NOMO-1 treated with DMSO at 0.1 percent for 48 hours (cell line): ENCODE results near the gene MAST2.
"Not testable (repeated sequence)": the region's sequence is repeated elsewhere in the genome, so short reads cannot be mapped to it uniquely, and the experiment has no call there.

Experiments
- DNase-seq: peaks from one replicate; lab custom pipeline; 2025; ENCODE audit not compliant: unreplicated experiment; lab: John Stamatoyannopoulos, UW

Gene MAST2

DNA sequence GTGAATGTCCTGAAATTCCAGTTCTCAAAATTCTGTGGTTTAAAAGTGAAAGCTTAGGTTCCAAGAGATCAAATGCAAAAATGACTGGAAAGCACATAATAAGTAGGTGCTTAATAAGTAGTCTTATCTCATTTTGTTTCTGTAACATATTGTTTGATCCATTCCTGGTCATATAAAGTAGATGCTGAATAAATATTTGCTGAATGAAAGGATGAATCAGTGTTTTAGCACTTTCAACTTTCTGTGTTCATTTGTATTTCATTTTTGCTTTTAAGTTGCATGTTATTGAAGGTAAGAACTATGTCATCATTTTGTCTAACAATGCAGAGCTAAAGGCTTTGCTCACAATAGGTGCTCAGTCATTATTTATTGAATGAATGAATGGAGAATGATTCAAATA lies 6.3 kb downstream of the MAST2 start:
- no peak for DNase-seq

GRCh38 chr1:45814776-45815175 lies 11.4 kb downstream of the MAST2 start:
- no peak for DNase-seq

DNA sequence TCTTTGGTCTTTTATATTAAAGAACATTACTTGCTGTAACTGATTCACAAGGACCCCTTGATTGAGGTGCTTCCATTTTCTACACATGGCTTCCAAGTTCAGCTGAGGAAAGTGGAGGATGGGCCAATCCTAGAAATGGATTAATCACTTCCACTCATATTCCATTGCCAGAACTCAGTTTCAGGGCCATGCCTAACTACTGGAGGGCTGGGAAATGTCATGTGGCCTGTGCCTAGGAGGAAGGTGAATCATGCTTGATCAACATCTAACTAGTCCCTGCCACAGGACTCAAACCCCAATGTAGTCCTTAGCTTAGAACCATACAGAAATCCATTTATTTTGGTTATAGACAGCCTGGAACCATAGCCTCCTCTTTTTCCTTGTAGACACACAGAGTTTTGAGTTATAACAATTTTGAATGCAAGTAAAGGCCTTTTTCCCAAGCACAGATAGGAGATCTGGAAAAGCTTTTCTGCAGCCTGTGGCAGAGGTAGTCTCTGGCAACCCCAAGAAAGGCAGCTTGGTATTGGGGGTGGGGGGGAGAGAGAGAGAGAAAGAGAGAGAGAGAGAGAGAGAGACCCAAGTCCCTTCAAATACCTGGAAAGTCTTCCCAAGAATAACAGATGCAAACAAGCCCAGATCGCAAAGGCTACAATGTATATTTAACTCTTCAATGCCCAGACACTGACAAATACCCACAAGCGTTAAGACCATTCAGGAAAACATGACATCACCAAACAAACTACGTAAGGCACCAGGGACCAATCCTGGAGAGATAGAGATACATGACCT lies 12.5 kb downstream of the MAST2 start:
- DNase-seq: no peak

GRCh38 chr1:45820173-45820572 lies 16.8 kb downstream of the MAST2 start:
- DNase-seq: peak; percentile 31

DNA sequence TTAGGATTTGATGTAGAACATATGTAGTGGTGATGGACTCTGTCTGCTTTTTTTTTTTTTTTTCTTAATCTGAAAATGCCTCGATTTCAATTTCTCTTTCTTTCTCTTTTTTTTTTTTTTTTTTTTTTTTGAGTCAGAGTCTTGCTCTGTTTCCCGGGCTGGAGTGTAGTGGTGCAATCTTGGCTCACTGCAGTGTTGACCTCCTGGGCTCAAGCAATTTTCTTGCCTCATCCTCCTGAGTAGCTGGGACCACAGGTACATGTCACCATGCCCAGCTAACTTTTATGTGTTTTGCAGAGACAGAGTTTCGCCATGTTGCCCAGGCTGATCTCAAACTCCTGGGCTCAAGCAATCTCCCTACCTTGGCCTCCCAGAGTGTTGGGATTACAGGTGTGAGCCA lies 17.4 kb downstream of the MAST2 start:
- DNase-seq: no peak

- no peak for DNase-seq
Measured at GRCh38 chr1:45822644-45823043, 19.2 kb downstream of the MAST2 start.

DNA sequence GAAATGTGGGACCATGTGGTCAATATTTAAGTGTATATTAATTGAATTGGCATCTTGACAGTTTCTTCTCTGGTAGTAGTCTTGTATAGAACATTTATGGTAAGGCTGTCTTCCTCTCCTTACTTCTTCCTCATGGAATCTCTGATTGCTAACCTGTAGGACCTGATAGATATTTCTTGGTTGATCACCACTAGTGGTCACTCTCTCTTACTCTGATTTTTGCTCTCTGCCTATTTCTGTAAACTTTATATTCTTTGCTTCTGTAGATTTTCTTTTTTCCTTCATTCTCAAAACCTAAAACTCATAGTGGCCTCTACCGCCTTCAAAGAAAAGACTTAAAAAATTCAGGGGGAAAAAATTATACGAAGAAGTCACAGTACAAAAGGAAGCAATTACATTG lies 21.2 kb downstream of the MAST2 start:
- no peak for DNase-seq

- no peak for DNase-seq
Measured at GRCh38 chr1:45827256-45827655, 23.8 kb downstream of the MAST2 start.

DNA sequence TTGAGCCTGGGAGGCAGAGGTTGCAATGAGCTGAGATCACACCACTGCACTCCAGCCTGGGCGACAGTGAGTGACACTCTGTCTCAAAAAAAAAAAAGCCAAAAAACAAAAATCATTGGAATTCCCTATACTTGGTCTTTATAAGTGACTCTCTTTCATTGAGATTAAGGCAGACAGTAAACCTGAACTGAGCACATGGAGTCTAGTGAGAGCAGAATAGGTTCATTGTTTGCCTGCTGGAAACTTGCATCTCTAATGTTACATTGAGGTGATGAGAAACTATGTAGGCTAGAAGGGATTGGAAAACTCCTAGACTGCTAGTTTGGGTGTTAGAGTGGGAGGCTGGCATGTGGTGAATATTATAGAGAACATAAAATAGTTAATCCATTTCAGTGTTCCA lies 25.4 kb downstream of the MAST2 start:
- DNase-seq: no peak

DNA sequence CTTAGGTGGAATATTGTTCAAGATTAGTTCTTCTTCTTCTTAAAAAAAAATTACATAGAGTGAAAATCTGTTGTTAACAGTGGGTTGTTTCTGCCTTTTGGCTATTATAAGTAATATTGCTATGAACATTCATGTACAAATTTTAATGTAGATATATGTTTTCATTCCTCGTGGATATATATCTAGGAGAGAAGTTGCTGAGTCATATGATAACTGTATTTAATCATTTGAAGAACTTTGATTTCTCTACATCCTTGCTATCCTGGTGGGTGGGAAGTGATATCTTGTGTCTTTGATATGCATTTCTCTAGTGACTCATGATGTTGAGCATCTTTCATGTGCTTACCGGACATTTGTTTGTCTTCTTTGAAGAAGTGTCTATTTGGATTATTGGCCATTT lies 29.9 kb downstream of the MAST2 start:
- DNase-seq: no peak

- no peak for DNase-seq
Measured at GRCh38 chr1:45834689-45835088, 31.3 kb downstream of the MAST2 start.

- DNase-seq: no peak
Measured at GRCh38 chr1:45836451-45836850, 33.0 kb downstream of the MAST2 start.

DNA sequence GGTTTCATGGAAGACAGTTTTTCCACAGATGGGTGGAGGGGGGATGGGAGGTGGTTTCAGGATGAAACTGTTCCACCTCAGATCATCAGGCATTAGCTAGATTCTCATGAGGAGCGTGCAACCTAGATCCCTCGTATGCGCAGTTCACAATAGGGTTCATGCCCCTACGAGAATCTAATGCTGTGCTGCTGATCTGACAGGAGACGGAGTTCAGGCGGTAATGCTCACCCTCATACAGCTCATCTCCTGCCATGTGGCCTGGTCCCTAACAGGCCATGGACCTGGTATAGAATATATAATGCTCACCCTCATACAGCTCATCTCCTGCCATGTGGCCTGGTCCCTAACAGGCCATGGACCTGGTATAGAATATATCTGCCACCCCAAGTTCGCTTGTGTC lies 33.4 kb downstream of the MAST2 start:
- not testable (repeated sequence) for DNase-seq

DNA sequence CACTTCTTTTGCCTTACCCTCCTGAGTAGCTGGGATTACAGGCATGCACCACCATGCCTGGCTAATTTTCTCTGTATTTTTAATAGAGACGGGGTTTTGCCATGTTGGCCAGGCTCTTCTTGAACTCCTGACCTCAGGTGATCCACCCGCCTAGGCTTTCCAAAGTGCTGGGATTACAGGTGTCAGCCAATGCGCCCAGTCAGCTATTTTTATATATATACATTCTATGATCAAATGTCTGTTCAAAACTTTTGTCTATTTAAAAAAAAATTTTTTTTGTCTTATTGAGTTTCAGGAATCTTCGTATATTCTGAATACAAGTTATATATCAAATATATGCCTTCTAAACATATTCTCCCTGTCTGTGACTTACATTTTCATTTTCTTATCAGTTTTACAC lies 34.9 kb downstream of the MAST2 start:
- DNase-seq: not testable (repeated sequence)

GRCh38 chr1:45840704-45841103 lies 37.3 kb downstream of the MAST2 start:
- no peak for DNase-seq

DNA sequence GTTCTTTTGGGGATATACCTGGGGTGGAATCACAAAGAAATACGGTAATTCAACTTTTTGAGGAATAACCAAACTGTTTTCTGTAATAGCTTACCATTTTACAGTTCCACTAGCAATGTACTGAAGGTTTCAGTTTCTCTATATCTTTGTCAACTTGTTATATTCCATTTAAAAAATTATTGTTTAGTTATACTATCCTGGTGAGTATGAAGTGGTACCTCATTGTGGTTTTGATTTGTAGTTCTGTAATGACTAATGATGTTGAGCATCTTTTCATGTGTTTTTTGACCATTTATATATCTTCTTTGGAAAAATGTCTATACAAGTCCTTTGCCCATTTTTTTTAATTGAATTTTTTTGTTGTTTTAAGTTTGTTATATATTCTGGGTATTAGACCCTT lies 39.4 kb downstream of the MAST2 start:
- DNase-seq: no peak

GRCh38 chr1:45843474-45843905 lies 40.1 kb downstream of the MAST2 start:
- DNase-seq: peak; percentile 68

DNA sequence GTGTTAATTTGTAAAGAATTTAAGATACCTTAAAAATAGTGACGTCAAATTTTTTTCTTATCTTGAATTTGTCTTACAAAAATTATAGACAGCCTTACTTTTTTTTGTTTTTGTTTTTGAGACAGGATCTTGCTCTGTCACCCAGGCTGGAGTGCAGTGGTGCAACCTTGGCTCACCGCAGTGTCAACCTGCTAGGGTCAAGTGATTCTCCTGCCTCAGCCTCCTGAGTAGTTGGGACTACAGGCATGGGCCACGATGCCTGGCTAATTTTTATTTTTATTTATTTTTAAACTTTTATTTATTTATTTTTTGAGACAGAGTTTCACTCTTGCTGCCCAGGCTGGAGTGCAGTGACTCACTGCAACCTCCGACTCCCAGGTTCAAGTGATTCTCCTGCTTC lies 40.6 kb downstream of the MAST2 start:
- not testable (repeated sequence) for DNase-seq

GRCh38 chr1:45846931-45847330 lies 43.5 kb downstream of the MAST2 start:
- DNase-seq: no peak

- no peak for DNase-seq
Measured at GRCh38 chr1:45848097-45848496, 44.7 kb downstream of the MAST2 start.

DNA sequence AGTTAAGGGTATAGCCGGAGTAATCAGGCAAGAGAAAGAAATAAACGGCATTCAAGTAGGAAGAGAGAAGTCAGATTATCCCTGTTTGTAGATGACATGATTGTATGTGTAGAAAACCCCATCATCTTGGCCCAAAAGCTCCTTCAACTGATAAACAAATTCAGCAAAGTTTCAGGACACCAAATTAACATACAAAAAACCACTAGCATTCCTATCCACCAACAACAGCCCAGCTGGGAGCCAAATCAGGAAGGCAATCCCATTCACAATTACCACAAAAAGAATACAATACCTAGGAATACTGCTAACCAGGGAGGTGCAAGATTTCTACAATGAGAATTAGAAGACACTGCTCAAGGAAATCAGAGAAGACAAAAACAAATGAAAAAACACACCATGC lies 45.3 kb downstream of the MAST2 start:
- no peak for DNase-seq

DNA sequence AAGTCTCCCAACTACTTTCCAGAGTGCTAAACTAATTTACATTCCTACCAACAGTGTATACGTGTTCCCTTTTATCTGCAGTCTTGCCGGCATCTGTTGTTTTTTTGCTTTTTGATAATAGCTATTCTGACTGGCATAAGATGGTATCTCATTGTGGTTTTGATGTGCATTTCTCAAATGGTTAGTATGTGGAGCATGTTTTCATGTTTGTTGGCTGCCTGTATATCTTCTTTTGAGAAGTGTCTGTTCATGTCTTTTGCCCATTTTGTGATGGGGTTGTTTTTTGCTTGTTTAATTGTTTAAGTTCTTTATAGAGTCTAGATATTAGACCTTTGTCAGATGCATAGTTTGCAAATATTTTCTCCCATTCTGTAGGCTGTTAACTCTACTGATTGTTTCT lies 46.6 kb downstream of the MAST2 start:
- no peak for DNase-seq

GRCh38 chr1:45854724-45855123 lies 51.3 kb downstream of the MAST2 start:
- no peak for DNase-seq
